OCI-LY7 (cell line): ENCODE results near the gene DPYSL4. TPM values are rescaled to one million over a fixed set of nuclear protein-coding genes. Genes with fewer than 3 reads are reported as not detected.

ENCODE experiments used
- BruUV-seq: library from RNA; stranded (reverse); fragments of 400-500 nt; replicated peaks from 2 replicates; lab custom pipeline; 2021; lab: Mats Ljungman, UMichigan
- CTCF ChIA-PET: fragments of 300-600 bp; sonication (Branson Sonifier 250); formaldehyde crosslinking; loops from one replicate; lab custom pipeline; 2022; ENCODE audit warnings: antibody characterized with exemption; ENCODE audit not compliant: unreplicated experiment; lab: Charles Lee
- POLR2A ChIA-PET: fragments of 300-600 bp; sonication (Branson Sonifier 250); formaldehyde crosslinking; loops from one replicate; lab custom pipeline; 2022; ENCODE audit warnings: antibody characterized with exemption; lab: Charles Lee
- DNase-seq: peaks from one replicate; pipeline ENCODE4 v3.0.0-alpha.2; 2015; ENCODE audit warnings: low spot score
- H2AFZ ChIP-seq: fragments of 200-600 bp; sonication (generic), shearing (Covaris generic); 2 replicates; pipeline ENCODE4 v1.6.1; 2014; ENCODE audit warnings: mild to moderate bottlenecking, antibody characterized with exemption, low read length, moderate library complexity
- H3K27ac ChIP-seq: fragments of 200-600 bp; sonication (generic); 2 replicates; pipeline ENCODE4 v1.5.1; 2014; ENCODE audit warnings: mixed run types, low read depth, mild to moderate bottlenecking, moderate library complexity, low read length, inconsistent platforms; ENCODE audit not compliant: poor library complexity, severe bottlenecking
- H3K36me3 ChIP-seq: fragments of 200-600 bp; sonication (generic); 2 replicates; pipeline ENCODE4 v1.6.1; 2014; ENCODE audit warnings: mild to moderate bottlenecking, antibody characterized with exemption, low read length, moderate library complexity, mixed read lengths; ENCODE audit not compliant: insufficient read depth
- H3K4me1 ChIP-seq: fragments of 200-600 bp; sonication (generic); 2 replicates; pipeline ENCODE4 v1.5.1; 2014; ENCODE audit warnings: mild to moderate bottlenecking, low read length; ENCODE audit not compliant: insufficient read depth, poor library complexity, severe bottlenecking
- H3K4me2 ChIP-seq: fragments of 200-600 bp; sonication (generic); 2 replicates; pipeline ENCODE4 v1.6.1; 2014; ENCODE audit warnings: mild to moderate bottlenecking, low read length
- H3K4me3 ChIP-seq: fragments of 200-600 bp; sonication (generic); 2 replicates; pipeline ENCODE4 v1.5.1; 2014; ENCODE audit warnings: mild to moderate bottlenecking, low read depth, low read length; ENCODE audit not compliant: poor library complexity, severe bottlenecking
- H3K79me2 ChIP-seq: fragments of 200-600 bp; sonication (generic); 2 replicates; pipeline ENCODE4 v1.6.1; 2016; ENCODE audit warnings: low read depth, mild to moderate bottlenecking, low read length, moderate library complexity, mixed read lengths; ENCODE audit not compliant: insufficient read depth
- H3K9me2 ChIP-seq: fragments of 200-600 bp; sonication (generic); 2 replicates; pipeline ENCODE4 v1.6.1; 2016; ENCODE audit warnings: mild to moderate bottlenecking, low read length, mixed read lengths; ENCODE audit not compliant: insufficient read depth
- H3K9me3 ChIP-seq: fragments of 200-600 bp; sonication (generic); 2 replicates; pipeline ENCODE4 v1.6.1; 2014; ENCODE audit warnings: mild to moderate bottlenecking, mixed run types, low read length, mixed read lengths
- H4K20me1 ChIP-seq: fragments of 200-600 bp; sonication (generic); 2 replicates; pipeline ENCODE4 v1.6.1; 2014; ENCODE audit warnings: mild to moderate bottlenecking, antibody characterized with exemption, low read length, moderate library complexity, mixed read lengths; ENCODE audit not compliant: insufficient read depth
- CTCF ChIP-seq: fragments of 200-600 bp; sonication (generic); conservative IDR thresholded peaks from 2 replicates; pipeline ENCODE4 v1.5.1; 2014; ENCODE audit warnings: mild to moderate bottlenecking, antibody characterized with exemption, low read length, moderate library complexity, mixed read lengths
- EZH2phosphoT487 ChIP-seq: fragments of 200-600 bp; sonication (generic); IDR thresholded peaks from 2 replicates; pipeline ENCODE4 v1.6.1; 2018; ENCODE audit warnings: low read depth, borderline replicate concordance, mild to moderate bottlenecking, mixed run types, antibody characterized with exemption, low read length, moderate library complexity, mixed read lengths
- intact Hi-C: fragments of 100-400 bp; cut with micrococcal nuclease; formaldehyde crosslinking; loops from one replicate; pipeline ENCODE4 v1.10.0; 2022; ENCODE audit not compliant: unreplicated experiment
- total RNA-seq, 2 experiments: library from RNA; depleted of rRNA in 1 of 2; stranded (reverse); fragments of >200 nt in 1 of 2; shearing (Covaris generic) in 1 of 2; gene quantifications; 2 replicates each; pipeline ENCODE4 v1.2.3, GENCODE V29; 2014 to 2022

DPYSL4 gene
- total RNA-seq, 2 experiments from 2014 or later: not detected

GRCh38 chr10:132201111-132201969 is 14.6 kb downstream of the DPYSL4 start:
- ChIA-PET CTCF (no interaction called here), POLR2A (no interaction called here)
- Histone ChIP-seq H3K36me3 (no peaks in the 10 kb centered on the region), H3K4me1 (no peaks in the 10 kb centered on the region), H3K27ac (no peak overlapping the region), H2AFZ (no peak overlapping the region), H3K9me3 (no peaks in the 10 kb centered on the region), H4K20me1 (no peaks in the 10 kb centered on the region), H3K9me2 (no peaks in the 10 kb centered on the region), H3K4me2 (no peak overlapping the region), H3K4me3 (no peak overlapping the region), H3K79me2 (no peaks in the 10 kb centered on the region)
- BruUV-seq: no TSS peak
- no peak for DNase-seq
- intact Hi-C loops: no loop called here
- TF ChIP-seq CTCF: no peak
- no peak for TF ChIP-seq EZH2phosphoT487

DNA sequence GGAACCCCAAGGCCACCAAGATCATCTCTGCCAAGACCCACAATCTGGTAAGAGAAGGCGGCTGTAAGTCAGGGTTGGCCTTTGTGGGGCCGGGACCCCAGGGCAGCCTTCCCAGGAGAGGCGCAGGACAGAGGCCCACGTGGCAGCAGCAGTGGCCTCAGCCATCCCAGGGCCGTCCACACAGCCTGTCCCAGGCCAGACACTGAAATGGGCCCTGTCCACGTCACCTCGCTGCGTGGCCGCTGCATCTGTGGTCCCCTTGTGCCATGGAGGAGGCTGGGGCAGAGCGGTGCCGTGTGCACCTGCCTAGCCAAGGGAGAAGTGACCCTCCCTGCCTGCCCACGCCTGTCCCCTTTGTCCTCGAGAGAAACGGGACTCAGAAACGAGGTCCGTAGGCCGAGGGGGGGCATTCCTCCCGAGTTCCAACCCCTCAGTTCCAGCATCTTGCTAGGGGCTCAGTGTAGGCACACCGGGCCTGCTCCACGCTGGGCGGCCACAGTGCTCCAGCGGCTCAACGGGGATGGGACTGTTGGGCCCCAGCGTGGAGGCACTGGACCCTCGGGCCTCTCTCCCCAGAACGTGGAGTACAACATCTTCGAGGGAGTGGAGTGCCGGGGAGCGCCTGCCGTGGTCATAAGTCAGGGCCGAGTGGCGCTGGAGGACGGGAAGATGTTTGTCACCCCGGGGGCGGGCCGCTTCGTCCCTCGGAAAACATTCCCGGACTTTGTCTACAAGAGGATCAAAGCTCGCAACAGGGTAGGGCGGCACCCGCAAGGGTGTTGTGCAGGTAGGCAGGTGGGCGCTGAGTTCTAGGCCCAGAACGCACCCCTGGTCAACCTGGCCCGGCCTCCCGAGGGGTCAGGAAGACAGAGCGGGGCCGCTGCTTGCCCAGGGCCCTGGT is 15.6 kb downstream of the DPYSL4 start:
- CTCF ChIA-PET: no interaction called here
- no TSS peak for BruUV-seq

More for the DNA sequence above, 15.6 kb downstream of the DPYSL4 start:
- no peak for DNase-seq
- Histone ChIP-seq H3K36me3 (no peaks in the 10 kb centered on the region), H3K79me2 (no peaks in the 10 kb centered on the region), H3K9me2 (no peaks in the 10 kb centered on the region), H3K27ac (no peak overlapping the region), H4K20me1 (no peaks in the 10 kb centered on the region), H3K4me3 (no peak overlapping the region), H2AFZ (no peak overlapping the region), H3K4me1 (no peaks in the 10 kb centered on the region), H3K4me2 (no peak overlapping the region), H3K9me3 (no peaks in the 10 kb centered on the region)
- TF ChIP-seq CTCF (no peak), EZH2phosphoT487 (no peak)
- POLR2A ChIA-PET: no interaction called here
- intact Hi-C loops: no loop called here
